Measurements from ENCODE around the gene PACSIN1. TPM values are rescaled to one million over a fixed set of nuclear protein-coding genes. Genes with fewer than 3 reads are reported as not detected.

PACSIN1 gene
- polyA plus RNA-seq, 1 donor (not counting 4 experiments of a cell fraction or from before 2014, with no cell fraction given), result not detected

- FAIRE-seq (no peak), DNase-seq (ENCODE audit: low read depth, low spot score) (no peak)
- Histone ChIP-seq H3K79me2 (ENCODE audit: control insufficient read depth, insufficient read depth, low read length) (no peaks in the 10 kb centered on the region), H3K27me3 (ENCODE audit: control insufficient read depth, extremely low read depth, insufficient read depth, low read length) (no peaks in the 10 kb centered on the region), H3K4me3 (ENCODE audit: control insufficient read depth in 2 of 3, extremely low read depth in 1 of 3, insufficient read depth in 2 of 3, low read depth in 1 of 3, low read length in 3 of 3) (no peak overlapping the region), H3K9me3 (ENCODE audit: control insufficient read depth, low read depth, low read length) (no peaks in the 10 kb centered on the region), H3K4me1 (ENCODE audit: control insufficient read depth, extremely low read depth, insufficient read depth, low read length) (peaks cover 6% of the 10 kb centered on the region), H3K27ac (ENCODE audit: control insufficient read depth, insufficient read depth, low read length) (no peak overlapping the region), H3K4me2 (ENCODE audit: control insufficient read depth, extremely low read depth, insufficient read depth, low read depth, low read length) (no peak overlapping the region), H3K36me3 (ENCODE audit: control insufficient read depth in 2 of 2, extremely low read depth in 1 of 2, insufficient read depth in 2 of 2, low read length in 2 of 2) (no peaks in the 10 kb centered on the region), H2AFZ (ENCODE audit: control insufficient read depth, low read length) (no peak overlapping the region), H3K9me1 (ENCODE audit: control insufficient read depth, extremely low read depth, insufficient read depth, low read length) (no peaks in the 10 kb centered on the region), H3K9ac (ENCODE audit: control insufficient read depth, extremely low read depth, insufficient read depth, low read length) (no peak overlapping the region), H4K20me1 (ENCODE audit: control insufficient read depth, extremely low read depth, insufficient read depth, low read length) (no peaks in the 10 kb centered on the region)
- TF ChIP-seq EZH2 (IDR thresholded peaks at IDR 0.05; ENCODE audit: low read length) (no peak), CTCF (optimal IDR thresholded peaks at IDR 0.05 in 1 of 3, IDR thresholded peaks at IDR 0.05 in 1 of 3, conservative IDR thresholded peaks at IDR 0.05 in 1 of 3; ENCODE audit: extremely low read depth in 1 of 3, insufficient read depth in 2 of 3, low read length in 3 of 3) (no peak)
- dilution Hi-C loops (cut with MboI; ENCODE audit: extremely low pct_ligation_motif_present, low sequenced_read_pairs), result no loop called here
These were observed 8.5 kb upstream of the PACSIN1 start for GRCh38 chr6:34457382-34457741.

- H2AFZ ChIP-seq (ENCODE audit: control insufficient read depth, low read length), result no peak overlapping the region
- dilution Hi-C loops (cut with MboI; ENCODE audit: extremely low pct_ligation_motif_present, low sequenced_read_pairs), result no loop called here
These were observed 7.8 kb upstream of the PACSIN1 start for GRCh38 chr6:34457742-34458735.

More at GRCh38 chr6:34457742-34458735, 7.8 kb upstream of the PACSIN1 start:
- FAIRE-seq, result no peak
- H3K9me1 ChIP-seq (ENCODE audit: control insufficient read depth, extremely low read depth, insufficient read depth, low read length), result no peaks in the 10 kb centered on the region
- no peak overlapping the region for H3K27ac ChIP-seq (ENCODE audit: control insufficient read depth, insufficient read depth, low read length)
- TF ChIP-seq CTCF (optimal IDR thresholded peaks at IDR 0.05 in 1 of 3, IDR thresholded peaks at IDR 0.05 in 1 of 3, conservative IDR thresholded peaks at IDR 0.05 in 1 of 3; ENCODE audit: extremely low read depth in 1 of 3, insufficient read depth in 2 of 3, low read length in 3 of 3), result no peak
- no peak for TF ChIP-seq EZH2 (IDR thresholded peaks at IDR 0.05; ENCODE audit: low read length)
- no peaks in the 10 kb centered on the region for H3K79me2 ChIP-seq (ENCODE audit: control insufficient read depth, insufficient read depth, low read length)
- H3K36me3 ChIP-seq (ENCODE audit: control insufficient read depth in 2 of 2, extremely low read depth in 1 of 2, insufficient read depth in 2 of 2, low read length in 2 of 2), result no peaks in the 10 kb centered on the region
- no peak overlapping the region for H3K9ac ChIP-seq (ENCODE audit: control insufficient read depth, extremely low read depth, insufficient read depth, low read length)
- no peaks in the 10 kb centered on the region for H3K27me3 ChIP-seq (ENCODE audit: control insufficient read depth, extremely low read depth, insufficient read depth, low read length)
- no peak overlapping the region for H3K4me2 ChIP-seq (ENCODE audit: control insufficient read depth, extremely low read depth, insufficient read depth, low read depth, low read length)
- H3K4me1 ChIP-seq (ENCODE audit: control insufficient read depth, extremely low read depth, insufficient read depth, low read length), result peaks cover 6% of the 10 kb centered on the region
- H4K20me1 ChIP-seq (ENCODE audit: control insufficient read depth, extremely low read depth, insufficient read depth, low read length), result no peaks in the 10 kb centered on the region
- H3K9me3 ChIP-seq (ENCODE audit: control insufficient read depth, low read depth, low read length), result no peaks in the 10 kb centered on the region
- H3K4me3 ChIP-seq (ENCODE audit: control insufficient read depth in 2 of 3, extremely low read depth in 1 of 3, insufficient read depth in 2 of 3, low read depth in 1 of 3, low read length in 3 of 3), result no peak overlapping the region
- DNase-seq (ENCODE audit: low read depth, low spot score), result no peak

Measured in keratinocyte (primary cell).